HK-2 (cell line): ENCODE results near the gene IFI27L2.
A peak's percentile ranks its signal among the peaks of the same experiment; 100 is the strongest.
"Not testable (repeated sequence)": the region's sequence is repeated elsewhere in the genome, so short reads cannot be mapped to it uniquely, and the experiment has no call there.

Experiments used
- DNase-seq: peaks from one replicate; pipeline ENCODE4 v3.0.0-alpha.2; 2018; ENCODE audit not compliant: unreplicated experiment

IFI27L2 gene

GRCh38 chr14:94129111-94129757 is at the start of gene IFI27L2:
TSS of gene IFI27L2 (minus strand) at chr14:94129604. CDS start at chr14:94129564, 40 bp downstream.
- peak; percentile 80 for DNase-seq

DNA sequence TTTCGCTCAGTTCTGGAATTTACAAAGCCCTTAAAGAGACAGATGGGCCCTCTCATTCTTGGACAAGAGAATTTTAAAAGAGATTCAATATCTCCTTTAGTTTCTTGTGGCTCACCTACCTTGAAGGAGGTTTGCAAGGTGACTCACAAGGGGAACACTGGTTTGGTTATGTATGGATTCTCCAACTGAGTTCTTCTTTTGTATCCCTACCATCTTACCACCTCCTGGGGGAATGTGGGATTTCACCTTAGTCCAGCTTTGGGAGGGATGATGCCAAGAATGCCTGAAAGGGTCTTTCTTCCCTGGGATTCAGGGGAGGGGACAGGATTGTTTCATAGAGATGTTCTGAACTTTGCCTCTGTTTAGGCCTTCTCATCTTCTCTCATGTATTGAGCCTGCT is 48.4 kb upstream of the IFI27L2 start:
- DNase-seq = no peak

DNA sequence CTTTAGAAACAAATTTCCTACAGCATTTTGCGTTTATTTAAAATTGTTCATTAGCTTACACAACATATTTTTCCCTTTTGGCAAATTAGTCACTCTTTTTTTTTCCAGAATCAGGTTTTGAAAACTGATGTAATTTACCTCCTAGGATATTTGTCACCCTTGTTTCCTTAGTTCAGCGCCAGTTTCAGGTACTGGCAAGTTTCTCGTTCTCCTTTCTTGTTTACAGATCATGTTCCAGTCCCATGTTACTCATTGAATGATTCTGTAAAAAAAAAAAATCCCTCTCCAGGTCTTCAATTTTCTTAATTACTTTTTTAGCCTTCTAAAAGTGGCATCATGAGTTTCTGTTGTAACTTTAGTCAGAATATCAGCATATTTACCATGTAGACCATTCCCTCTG is 47.4 kb upstream of the IFI27L2 start:
- DNase-seq = no peak

DNA sequence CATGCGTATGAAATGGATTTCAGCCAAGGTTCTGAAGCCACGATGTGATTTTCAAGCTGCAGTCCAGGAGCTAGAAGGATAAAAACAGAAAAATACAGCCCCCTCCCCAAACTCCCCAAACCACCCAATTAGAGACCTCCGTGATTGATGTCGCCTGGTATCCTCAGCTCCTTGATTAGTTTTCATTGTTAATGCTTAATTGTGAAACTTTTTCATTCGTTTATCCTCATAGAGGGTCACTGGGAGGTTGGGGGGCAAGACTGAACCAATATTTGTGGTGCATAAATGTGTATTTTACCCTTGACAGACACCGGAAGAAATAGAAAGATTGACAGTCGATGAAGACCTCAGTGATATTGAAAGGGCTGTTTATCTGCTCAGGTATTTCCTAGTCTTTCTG is 46.3 kb upstream of the IFI27L2 start:
- DNase-seq = no peak

- peak; percentile 40 for DNase-seq
Measured at GRCh38 chr14:94175011-94175745, 45.8 kb upstream of the IFI27L2 start.

- peak; percentile 9 for DNase-seq
Measured at GRCh38 chr14:94174604-94175010, 45.2 kb upstream of the IFI27L2 start.

- peak; percentile 95 for DNase-seq
Measured at GRCh38 chr14:94173885-94174603, 44.6 kb upstream of the IFI27L2 start, which contains the start of gene PPP4R4. TSS of gene PPP4R4 (plus strand) at chr14:94174322. CDS start at chr14:94174466, 144 bp downstream.

DNA sequence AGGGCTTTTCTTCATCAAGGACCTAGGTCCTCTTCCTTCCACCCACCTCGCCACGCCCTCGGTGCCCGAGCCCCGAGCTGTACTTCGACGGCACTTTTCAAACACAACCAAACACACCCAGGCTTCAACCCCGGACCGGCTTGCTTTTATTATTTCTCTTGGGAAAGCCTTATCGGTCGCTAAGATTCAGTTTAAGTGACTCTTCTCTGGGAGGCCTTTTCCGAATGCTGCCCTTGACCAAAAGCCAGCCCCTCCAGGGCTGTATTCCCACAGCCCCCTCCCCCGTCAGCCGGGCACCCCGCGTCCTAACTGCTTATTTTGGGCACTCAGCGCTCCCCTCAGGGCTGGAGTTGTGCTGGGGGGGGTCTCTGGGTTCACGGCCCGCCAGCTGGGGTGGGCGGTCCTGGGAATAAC is 44.1 kb upstream of the IFI27L2 start:
- DNase-seq = no peak

DNA sequence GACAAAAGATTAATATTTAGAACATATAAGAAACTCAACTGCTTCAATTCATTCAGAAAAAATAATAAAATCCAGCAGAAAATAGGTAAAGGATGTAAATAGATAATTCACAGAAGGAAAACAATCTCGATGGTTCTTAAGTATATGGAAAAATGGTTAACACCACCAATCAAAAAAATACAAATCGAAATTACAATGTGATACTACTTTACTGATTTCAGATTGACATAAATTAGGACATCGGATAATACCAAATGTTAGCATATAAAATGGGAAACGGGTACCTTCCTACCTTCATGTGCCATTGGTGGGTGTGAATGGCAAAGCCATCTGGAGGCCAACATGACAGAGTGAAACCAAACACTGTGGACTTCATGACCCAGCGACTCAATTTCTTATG is 43.1 kb upstream of the IFI27L2 start:
- DNase-seq = no peak

GRCh38 chr14:94171208-94171607 is 41.8 kb upstream of the IFI27L2 start:
- DNase-seq = no peak

GRCh38 chr14:94170136-94170535 is 40.7 kb upstream of the IFI27L2 start:
- DNase-seq = no peak

DNA sequence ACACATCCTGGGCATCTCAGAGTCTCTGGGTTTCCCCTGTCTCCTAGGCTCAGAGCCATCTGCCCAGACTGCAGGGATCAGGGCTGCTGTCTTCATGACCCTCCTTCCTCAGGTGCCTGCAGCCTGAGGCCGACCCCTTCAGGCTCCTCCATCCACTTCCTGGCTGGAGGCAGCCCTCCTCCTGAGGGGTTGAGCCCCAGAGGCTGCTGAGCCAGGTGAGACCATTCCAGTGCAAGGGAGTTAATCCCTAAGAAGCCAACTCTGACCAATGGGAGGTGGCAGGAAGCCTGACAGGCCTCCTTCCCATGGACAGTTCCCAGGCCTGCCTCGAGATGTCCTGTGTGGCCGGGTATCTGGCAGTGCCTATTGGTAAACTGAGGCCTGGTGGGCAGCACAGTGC is 36.3 kb upstream of the IFI27L2 start:
- DNase-seq = no peak

DNA sequence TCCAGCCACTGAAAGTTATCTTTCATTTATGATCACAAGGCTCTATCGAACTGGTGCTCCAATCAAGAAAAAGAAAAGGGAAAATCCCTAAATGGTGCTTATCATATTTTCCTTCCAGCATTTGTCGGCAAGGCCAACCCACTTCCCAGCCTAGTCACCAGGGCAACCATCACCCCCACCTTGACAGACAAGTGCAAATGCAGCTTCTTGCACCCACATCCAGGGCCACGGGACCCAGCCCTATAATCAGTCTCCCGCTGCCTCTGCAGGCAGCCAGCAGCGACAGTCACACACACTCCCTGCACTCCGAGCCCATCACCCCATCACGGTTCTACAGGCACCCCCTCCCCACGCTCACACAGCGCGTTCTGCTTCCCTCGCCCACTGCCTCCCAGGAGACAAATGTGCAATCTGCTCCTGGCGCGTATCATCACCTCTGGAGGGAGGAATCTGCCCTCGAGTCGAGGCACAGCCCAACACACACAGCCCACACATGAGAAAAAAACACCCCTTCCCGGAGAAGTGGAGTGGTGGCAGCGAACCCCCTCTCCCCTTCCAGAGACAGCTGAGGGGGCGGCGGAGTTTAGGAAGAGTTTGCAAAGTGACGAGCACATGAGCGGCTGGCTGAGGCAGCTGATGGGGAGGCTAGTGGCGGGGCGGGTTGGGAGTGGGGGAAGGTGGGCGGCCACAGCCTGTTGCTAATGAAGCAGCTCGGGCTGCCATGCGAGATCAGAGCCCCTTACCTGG is 35.5 kb upstream of the IFI27L2 start:
- DNase-seq = no peak

GRCh38 chr14:94163796-94164195 is 34.4 kb upstream of the IFI27L2 start:
- DNase-seq = no peak

DNA sequence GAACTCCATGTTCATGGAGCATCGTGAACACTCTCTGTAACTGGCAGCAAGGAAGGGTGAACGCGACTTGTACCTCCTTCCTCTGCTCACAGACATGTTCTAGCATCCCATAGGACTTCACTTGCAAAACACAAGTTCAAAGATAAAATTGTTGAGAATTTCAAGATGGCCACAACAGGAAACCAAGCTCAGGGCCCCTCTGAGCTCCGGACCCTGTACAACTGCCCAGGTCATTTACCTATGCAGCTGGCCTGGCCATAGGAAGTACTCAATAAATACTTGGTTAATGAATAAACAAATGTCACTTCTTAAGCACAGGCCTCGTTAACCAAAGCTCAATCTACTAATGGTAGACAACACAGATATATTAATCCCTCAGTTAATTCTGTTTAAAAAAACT is 33.1 kb upstream of the IFI27L2 start:
- no peak for DNase-seq

DNA sequence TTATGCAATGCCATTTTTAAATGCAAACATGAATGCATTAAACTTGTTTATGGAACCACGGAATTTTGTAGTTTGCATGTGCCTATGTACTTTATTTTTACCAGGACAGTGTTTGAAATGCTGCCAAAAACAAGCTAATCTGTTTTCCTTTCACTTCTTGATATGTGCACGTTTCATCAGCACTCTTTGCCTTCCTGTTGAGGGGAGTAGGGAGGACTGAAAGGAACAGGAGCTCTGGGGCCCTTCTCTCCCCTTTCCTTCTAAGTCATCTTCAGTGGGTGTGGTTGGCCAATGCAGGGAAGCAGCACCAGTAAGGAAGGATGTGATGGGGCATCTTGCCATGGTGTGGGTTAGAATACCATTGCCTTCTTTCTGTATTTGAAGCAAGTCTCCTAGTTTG is 32.6 kb upstream of the IFI27L2 start:
- no peak for DNase-seq

- DNase-seq = no peak
Measured at GRCh38 chr14:94161058-94161457, 31.7 kb upstream of the IFI27L2 start.

DNA sequence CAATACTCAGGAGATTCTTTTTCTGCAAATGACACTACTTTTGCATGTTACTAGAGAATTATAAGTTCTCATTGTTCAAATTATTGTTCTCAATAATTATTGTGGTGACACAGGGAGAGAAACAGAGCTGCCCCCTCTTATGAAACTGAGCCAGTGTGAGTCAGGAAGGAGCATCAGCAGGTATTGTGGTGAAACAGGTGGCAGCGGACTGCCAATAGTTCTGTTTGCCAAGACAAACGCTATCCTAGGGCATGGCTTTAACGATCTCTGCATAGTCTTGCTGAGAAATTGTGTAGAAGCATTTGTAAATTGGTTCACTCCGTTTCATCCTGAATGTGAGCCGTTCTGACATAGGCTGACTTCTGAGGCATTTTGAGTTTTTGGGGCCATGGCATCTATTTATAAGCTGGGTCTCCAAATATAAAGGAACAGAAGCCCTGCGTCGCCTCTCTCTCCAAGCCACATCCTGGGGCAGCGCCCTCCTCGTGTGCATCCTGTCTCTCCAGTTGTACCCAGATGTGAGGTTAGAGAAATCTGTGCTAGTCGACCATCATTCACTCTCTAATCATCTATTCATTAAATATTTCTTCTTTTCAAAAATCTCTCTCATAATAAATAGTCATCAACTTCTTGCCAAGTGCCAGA is 29.0 kb upstream of the IFI27L2 start:
- DNase-seq = no peak

- DNase-seq = no peak
Measured at GRCh38 chr14:94157197-94157596, 27.8 kb upstream of the IFI27L2 start.

DNA sequence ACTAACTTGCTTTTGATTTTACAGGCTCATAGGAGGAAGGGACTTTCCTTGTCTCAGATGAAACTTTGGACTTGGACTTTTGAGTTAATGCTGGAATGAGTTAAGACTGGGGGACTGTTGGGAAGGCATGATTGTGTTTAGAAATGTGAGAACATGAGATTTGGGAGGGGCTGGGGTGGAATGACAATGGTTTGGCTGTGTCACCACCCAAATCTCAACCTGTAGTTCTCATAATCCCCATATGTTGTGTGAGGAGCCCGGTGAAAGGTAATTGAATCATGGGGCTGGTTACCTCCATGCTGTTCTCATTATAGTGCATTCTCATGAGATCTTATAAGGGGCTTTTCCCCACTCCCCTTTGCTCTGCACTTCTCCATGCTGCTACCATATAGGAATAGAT is 26.7 kb upstream of the IFI27L2 start:
- not testable (repeated sequence) for DNase-seq

GRCh38 chr14:94153750-94154342 is 24.4 kb upstream of the IFI27L2 start:
- DNase-seq = no peak
